ENCODE data around the gene ZNF891. TPM values are rescaled to one million over a fixed set of nuclear protein-coding genes. Genes with fewer than 3 reads are reported as not detected.

ZNF891 gene
- total and polyA plus RNA-seq, 2 of the 8 experiments (the other 6 are each of a cell fraction or from before 2014, with no cell fraction given): 1.3 to 3.1 TPM

GRCh38 chr12:133107121-133107520 is 23.0 kb downstream of the ZNF891 start (continued):
- TF ChIP-seq MAX (IDR thresholded peaks at IDR 0.05): no peak
- no peak for TF ChIP-seq KDM1A (IDR thresholded peaks at IDR 0.05; ENCODE audit: borderline replicate concordance, low read length)
- TF ChIP-seq YY1 (IDR thresholded peaks at IDR 0.05; ENCODE audit: low read depth, low read length): no peak
- no peak for TF ChIP-seq SIN3A (conservative IDR thresholded peaks at IDR 0.05 in 1 of 2, IDR thresholded peaks at IDR 0.05 in 1 of 2; ENCODE audit: low read depth in 1 of 2, low read length in 2 of 2)
- no peak for TF ChIP-seq RBBP5 (IDR thresholded peaks at IDR 0.05; ENCODE audit: borderline replicate concordance, low read depth, low read length)
- no peak for TF ChIP-seq KDM4A (IDR thresholded peaks at IDR 0.05; ENCODE audit: low read depth, low read length, severe bottlenecking)
- TF ChIP-seq NRF1 (IDR thresholded peaks at IDR 0.05; ENCODE audit: low read depth, low read length): no peak
- TF ChIP-seq RXRA (IDR thresholded peaks at IDR 0.05; ENCODE audit: insufficient read depth, low read depth, low read length): no peak
- no peak for TF ChIP-seq SRF (IDR thresholded peaks at IDR 0.05; ENCODE audit: low read depth, low read length)
- TF ChIP-seq JUND (IDR thresholded peaks at IDR 0.05; ENCODE audit: low read length): no peak
